B cell (primary cell): ENCODE data around the gene EP400. TPM values are rescaled to one million over a fixed set of nuclear protein-coding genes. Genes with fewer than 3 reads are reported as not detected.
A peak's percentile ranks its signal among the peaks of the same experiment; 100 is the strongest.

Experiments
- ATAC-seq: fragments of 200-7000 bp; cut with Tn5 transposase; one replicate; pipeline ENCODE4 v1.10.0; 2021; ENCODE audit warnings: low read depth, mild to moderate bottlenecking, moderate number of reproducible peaks, moderate library complexity
- CTCF ChIA-PET: fragments of 350-600 bp; sonication (Branson Sonifier 250); formaldehyde crosslinking; loops from one replicate; lab custom pipeline; 2021; ENCODE audit warnings: antibody characterized with exemption, inconsistent platforms; lab: Charles Lee
- POLR2A ChIA-PET: fragments of 350-600 bp; sonication (Branson Sonifier 250); formaldehyde crosslinking; loops from one replicate; lab custom pipeline; 2021; ENCODE audit warnings: antibody characterized with exemption; lab: Charles Lee
- DNase-seq: peaks from one replicate; pipeline ENCODE4 v3.0.0; 2013
- H2AFZ ChIP-seq: 2 replicates; pipeline ENCODE4 v1.6.1; 2012; ENCODE audit warnings: mild to moderate bottlenecking, low read depth, low read length; ENCODE audit not compliant: insufficient read depth, poor library complexity, severe bottlenecking
- H3K27ac ChIP-seq, 2 donors: 1 replicate in 1 of 2; 2 replicates in 1 of 2; pipeline ENCODE4 v1.5.1; 2012 to 2013; ENCODE audit warnings: low read length in 2 of 2, mild to moderate bottlenecking in 2 of 2, moderate library complexity in 1 of 2
- H3K27me3 ChIP-seq, 4 experiments: fragments of 200-600 bp in 1 of 4; sonication (generic) in 1 of 4; replicated peaks in 1 of 4; 1 replicate in 2 of 4; 2 replicates in 2 of 4; pipeline versions ENCODE4 v1.6.1 to v1.7.0; 2013 to 2016; ENCODE audit warnings: low read length in 3 of 4, mild to moderate bottlenecking in 2 of 4, mixed read lengths in 1 of 4, moderate library complexity in 1 of 4; ENCODE audit not compliant: insufficient read depth in 4 of 4, control insufficient read depth in 3 of 4; ENCODE audit errors: control extremely low read depth in 1 of 4
- H3K36me3 ChIP-seq, 2 experiments: replicated peaks in 1 of 2; 1 replicate in 1 of 2; 2 replicates in 1 of 2; pipeline versions ENCODE4 v1.6.1 to v1.7.1; 2013; ENCODE audit warnings: low read length in 1 of 2; ENCODE audit not compliant: insufficient read depth in 2 of 2, control insufficient read depth in 1 of 2; ENCODE audit errors: control extremely low read depth in 1 of 2, extremely low read depth in 1 of 2
- H3K4me1 ChIP-seq, 2 donors: fragments of 200-600 bp in 1 of 2; sonication (generic) in 1 of 2; 1 replicate in 1 of 2; 2 replicates in 1 of 2; pipeline versions ENCODE4 v1.5.1 to v1.6.1; 2013 to 2017; ENCODE audit warnings: low read length in 2 of 2; ENCODE audit not compliant: control insufficient read depth in 2 of 2, insufficient read depth in 2 of 2
- H3K4me2 ChIP-seq: replicated peaks from 2 replicates; pipeline ENCODE3; 2012; ENCODE audit warnings: mild to moderate bottlenecking, low read depth, low read length; ENCODE audit not compliant: poor library complexity, severe bottlenecking
- H3K4me3 ChIP-seq, 5 experiments: fragments of 200-600 bp in 1 of 5; sonication (generic) in 1 of 5; 1 replicate in 3 of 5; 2 replicates in 2 of 5; pipeline versions ENCODE4 v1.5.1 to v1.7.0; 2011 to 2016; ENCODE audit warnings: low read length in 4 of 5, mild to moderate bottlenecking in 4 of 5, low read depth in 2 of 5, control low read depth in 1 of 5, moderate library complexity in 1 of 5; ENCODE audit not compliant: insufficient read depth in 1 of 5; ENCODE audit errors: control extremely low read depth in 1 of 5, extremely low read depth in 1 of 5
- H3K79me2 ChIP-seq: fragments of 200-600 bp; sonication (generic); one replicate; pipeline ENCODE4 v1.6.0; 2016; ENCODE audit warnings: low read length; ENCODE audit not compliant: control insufficient read depth, insufficient read depth
- H3K9ac ChIP-seq: fragments of 200-600 bp; sonication (generic); 2 replicates; pipeline ENCODE4 v1.6.1; 2017; ENCODE audit warnings: mild to moderate bottlenecking, low read length, moderate library complexity
- H3K9me3 ChIP-seq, 3 donors: one replicate each; pipeline versions ENCODE4 v1.6.1 to v1.7.1; 2013; ENCODE audit warnings: low read length in 2 of 3; ENCODE audit not compliant: control insufficient read depth in 2 of 3, insufficient read depth in 1 of 3; ENCODE audit errors: control extremely low read depth in 1 of 3
- H4K20me1 ChIP-seq: 2 replicates; pipeline ENCODE4 v1.6.0; 2012; ENCODE audit warnings: mild to moderate bottlenecking, low read length; ENCODE audit not compliant: insufficient read depth, control insufficient read depth, poor library complexity, severe bottlenecking
- H3K27ac Mint-ChIP-seq: one replicate; pipeline ENCODE4 v1.8.0; 2021; ENCODE audit warnings: mixed read lengths
- H3K27me3 Mint-ChIP-seq: one replicate; pipeline ENCODE4 v1.8.0; 2021; ENCODE audit warnings: mixed read lengths
- H3K4me1 Mint-ChIP-seq: one replicate; pipeline ENCODE4 v1.8.0; 2021; ENCODE audit warnings: mixed read lengths
- H3K4me3 Mint-ChIP-seq: one replicate; pipeline ENCODE4 v1.8.0; 2021; ENCODE audit warnings: mixed read lengths
- H3K9me3 Mint-ChIP-seq: one replicate; pipeline ENCODE4 v1.8.0; 2022; ENCODE audit warnings: mixed read lengths; ENCODE audit not compliant: insufficient read depth
- EZH2 ChIP-seq: IDR thresholded peaks from 2 replicates; pipeline ENCODE4 v1.6.1; 2012; ENCODE audit warnings: borderline replicate concordance, low read depth, mild to moderate bottlenecking, moderate library complexity, low read length; ENCODE audit not compliant: insufficient read depth, poor library complexity, severe bottlenecking
- WGBS: methylation state at CpG from one replicate; pipeline ENCODE4 v1.1.5; 2013; ENCODE audit warnings: missing lambda C conversion rate; ENCODE audit not compliant: insufficient coverage; 5-methylcytosine and 5-hydroxymethylcytosine counted together
- intact Hi-C: fragments of 100-400 bp; cut with micrococcal nuclease; formaldehyde crosslinking; loops from one replicate; pipeline ENCODE4 v1.10.0; 2022
- polyA plus RNA-seq: library from polyadenylated mRNA; depleted of rRNA; stranded (reverse); fragments of >200 nt; gene quantifications from 2 replicates; pipeline ENCODE4 v1.2.3, GENCODE V29; 2012
- total RNA-seq, 2 donors: library from RNA; stranded (reverse); fragments of 120-200 nt in 1 of 2; gene quantifications; 1 replicate in 1 of 2; 2 replicates in 1 of 2; pipeline versions ENCODE4 v1.2.3 to v1.2.4, GENCODE V29; 2013 to 2022
- TF ChIP-seq, protein P1 (sequence below): fragments of 200-600 bp; IDR thresholded peaks from one replicate; pipeline ENCODE4 v1.8.0; 2022; ENCODE audit warnings: antibody characterized with exemption, mild to moderate bottlenecking

The EP400 gene
- total and polyA plus RNA-seq, 2 donors (not counting 1 experiment from before 2014, with no cell fraction given), result 17.3 to 82.2 TPM

DNA sequence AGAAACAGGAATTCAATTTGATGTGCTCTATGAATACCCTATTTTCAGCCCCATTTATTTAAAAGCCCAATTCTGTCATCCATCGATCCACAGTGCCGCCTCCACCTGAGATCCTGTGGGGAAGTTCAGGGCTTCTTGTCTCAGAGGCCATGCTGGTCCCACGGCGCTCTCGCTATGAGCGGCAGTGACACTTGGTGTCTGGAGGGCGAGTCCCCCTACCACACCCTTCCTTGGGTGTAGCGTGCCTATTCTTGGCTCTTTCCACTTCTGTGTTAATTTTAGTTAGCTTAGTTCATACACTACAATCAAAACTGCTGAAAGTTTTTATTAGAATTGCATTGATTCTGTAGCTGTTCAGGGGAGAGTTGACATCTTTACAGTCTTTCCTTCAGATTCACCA is 120.6 kb downstream of the EP400 start:
- Mint-ChIP-seq H3K4me1 (peaks cover 84% of the 10 kb centered on the region), H3K9me3 (no peaks in the 10 kb centered on the region), H3K27ac (peak overlapping the region; percentile 90), H3K4me3 (peak overlapping the region; percentile 80), H3K27me3 (no peaks in the 10 kb centered on the region)
- intact Hi-C loops, result loop anchor here (10.0 kb wide), 1 partner anchor 145 kb away; the partner anchor contains the start of gene PUS1
- WGBS, result 25% methylated on average over 5 of the region's 8 CpGs
- DNase-seq (peak; percentile 42), ATAC-seq (no peak)
- Histone ChIP-seq H3K9me3 (no peaks in the 10 kb centered on the region), H3K4me3 (peak overlapping the region in 4 of 5 experiments; percentile 29 to 62 (median 48)), H3K4me2 (peak overlapping the region; percentile 73), H3K79me2 (peaks cover 37% of the 10 kb centered on the region), H3K27ac (peak overlapping the region; percentile 74 to 80), H3K9ac (peak overlapping the region; percentile 57), H3K4me1 (peaks cover 85 to 92% of the 10 kb centered on the region in 2 donors), H4K20me1 (no peaks in the 10 kb centered on the region), H2AFZ (no peak overlapping the region), H3K36me3 (peaks cover 0 to 40% of the 10 kb centered on the region in 2 experiments), H3K27me3 (no peaks in the 10 kb centered on the region)
- POLR2A ChIA-PET, result no interaction called here
- TF ChIP-seq, protein P1, sequence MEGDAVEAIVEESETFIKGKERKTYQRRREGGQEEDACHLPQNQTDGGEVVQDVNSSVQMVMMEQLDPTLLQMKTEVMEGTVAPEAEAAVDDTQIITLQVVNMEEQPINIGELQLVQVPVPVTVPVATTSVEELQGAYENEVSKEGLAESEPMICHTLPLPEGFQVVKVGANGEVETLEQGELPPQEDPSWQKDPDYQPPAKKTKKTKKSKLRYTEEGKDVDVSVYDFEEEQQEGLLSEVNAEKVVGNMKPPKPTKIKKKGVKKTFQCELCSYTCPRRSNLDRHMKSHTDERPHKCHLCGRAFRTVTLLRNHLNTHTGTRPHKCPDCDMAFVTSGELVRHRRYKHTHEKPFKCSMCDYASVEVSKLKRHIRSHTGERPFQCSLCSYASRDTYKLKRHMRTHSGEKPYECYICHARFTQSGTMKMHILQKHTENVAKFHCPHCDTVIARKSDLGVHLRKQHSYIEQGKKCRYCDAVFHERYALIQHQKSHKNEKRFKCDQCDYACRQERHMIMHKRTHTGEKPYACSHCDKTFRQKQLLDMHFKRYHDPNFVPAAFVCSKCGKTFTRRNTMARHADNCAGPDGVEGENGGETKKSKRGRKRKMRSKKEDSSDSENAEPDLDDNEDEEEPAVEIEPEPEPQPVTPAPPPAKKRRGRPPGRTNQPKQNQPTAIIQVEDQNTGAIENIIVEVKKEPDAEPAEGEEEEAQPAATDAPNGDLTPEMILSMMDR, result no peak
- no peak for TF ChIP-seq EZH2
- CTCF ChIA-PET, result interaction anchor here (0.8 to 1.8 kb wide), 2 partner anchors 13 to 345 kb away, joined by 3 to 7 read pairs; no protein-coding TSS in a partner anchor
